Right ventricle myocardium superior (tissue), 1 donor: ENCODE results near the gene CASK. TPM values are rescaled to one million over a fixed set of nuclear protein-coding genes. Genes with fewer than 3 reads are reported as not detected.
A peak's percentile ranks its signal among the peaks of the same experiment; 100 is the strongest.

Experiments
- ATAC-seq: fragments of 200-7000 bp; cut with Tn5 transposase; one replicate; pipeline ENCODE4 v1.9.1; 2020; ENCODE audit warnings: mild to moderate bottlenecking; ENCODE audit not compliant: poor library complexity
- DNase-seq: peaks from one replicate; pipeline ENCODE4 v3.0.0-alpha.2; 2020
- intact Hi-C: fragments of 100-400 bp; cut with DNase I; formaldehyde crosslinking; loops from one replicate; pipeline ENCODE4 v1.11.2; 2022
- total RNA-seq: library from RNA; stranded (reverse); fragmentation: NEBNext Ultra II Directional; extraction: Animal tissue kit (Norgen Biotek cat#: 25700); gene quantifications from one replicate; pipeline ENCODE4 v1.2.1, GENCODE V29; 2021
- donor health status: DM: no; HTN: yes; CAD: no; lungs with severe emphysema.

The CASK gene
- total RNA-seq, 1 donor from 2014 or later = 12.4 TPM

GRCh38 chrX:41473936-41474725 is 449.2 kb downstream of the CASK start:
- DNase-seq (no peak), ATAC-seq (no peak)
- intact Hi-C loops = no loop called here

- ATAC-seq (no peak), DNase-seq (no peak)
- intact Hi-C loops = no loop called here
Measured at GRCh38 chrX:41472231-41472815, 451.0 kb downstream of the CASK start.

GRCh38 chrX:41471786-41472185 is 451.6 kb downstream of the CASK start:
- ATAC-seq (no peak), DNase-seq (no peak)
- intact Hi-C loops = no loop called here

- intact Hi-C loops = no loop called here
- ATAC-seq (no peak), DNase-seq (no peak)
Measured at GRCh38 chrX:41470706-41471105, 452.6 kb downstream of the CASK start.

DNA sequence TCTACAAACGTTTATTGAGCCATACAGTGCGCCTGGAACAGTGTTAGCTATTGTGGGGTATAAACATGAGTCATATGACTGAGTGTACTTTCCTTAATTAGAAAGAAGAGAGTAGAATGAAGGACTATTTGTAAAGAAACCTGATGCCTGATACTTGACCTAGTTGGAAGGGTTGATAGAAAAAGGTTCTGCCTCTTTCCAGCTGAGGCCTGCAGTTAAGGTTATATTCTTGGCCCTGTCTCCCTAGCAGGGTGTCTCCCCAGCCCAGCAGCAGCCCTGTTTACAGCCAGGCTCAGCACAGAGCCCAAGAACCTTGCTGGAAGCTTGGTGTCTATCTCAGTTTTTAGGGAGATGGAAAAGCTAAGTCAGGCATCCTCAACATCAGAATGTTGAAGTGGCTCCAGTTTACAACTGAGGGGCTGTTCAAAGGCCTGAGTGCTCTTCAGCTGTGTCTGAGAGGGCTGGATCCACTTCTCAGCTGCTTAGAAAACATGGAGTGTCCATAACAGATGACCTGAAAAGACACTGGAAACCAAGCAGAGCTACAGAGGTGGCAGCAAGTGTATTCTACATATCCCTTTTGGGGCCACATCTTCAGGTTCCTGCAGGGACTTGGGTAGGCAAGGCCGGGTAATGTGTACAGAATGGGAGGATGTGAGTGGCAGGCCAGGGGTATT is 454.6 kb downstream of the CASK start:
- DNase-seq (no peak), ATAC-seq (peak; percentile 97)
- intact Hi-C loops = no loop called here

Other genes with a start within 250 kb of the CASK start
- gene GPR34, start 234.6 kb downstream of the CASK start, total RNA-seq = 6.4 TPM
- gene GPR82, start 199.4 kb downstream of the CASK start, total RNA-seq = 0.08 TPM